ENCODE data around the gene CCHCR1.

CCHCR1 gene

DNA sequence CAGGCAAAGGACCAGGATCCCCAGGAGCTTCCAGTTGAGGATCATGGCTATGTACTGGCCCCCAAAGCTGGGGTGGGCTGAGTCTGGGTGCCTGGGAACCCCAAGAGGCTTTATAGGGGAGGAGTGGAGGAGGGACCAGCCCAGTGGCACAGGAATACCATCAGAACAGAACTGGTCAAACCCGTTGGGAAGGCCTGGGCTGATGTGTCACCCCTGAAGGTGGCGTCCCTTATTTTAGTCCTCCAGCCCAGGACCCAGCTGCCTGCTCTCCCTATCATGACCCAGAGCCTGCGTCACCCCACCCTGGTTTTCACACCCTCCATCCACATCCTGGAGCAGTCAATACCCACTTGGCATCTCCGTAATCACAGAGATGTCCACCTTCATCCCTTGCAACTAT lies 18.6 kb downstream of the CCHCR1 start, which contains the start of gene PSORS1C2:
TSS of gene PSORS1C2 (minus strand) at position 85 of the 400 bp plus-strand sequence. CDS start at position 45, 40 bp downstream.
- DNase-seq = no peak
- no peak within 1 kb of the TSS for H3K4ac ChIP-seq (ENCODE audit: low read depth, low read length)
- no peak within 1 kb of the TSS for H2BK5ac ChIP-seq (ENCODE audit: low read depth, low read length, poor library complexity)
- no peak within 1 kb of the TSS for H3K27ac ChIP-seq (ENCODE audit: low read depth, low read length)
- peaks cover 4 to 7% of the 10 kb centered on the region in 2 experiments for H3K4me1 ChIP-seq (ENCODE audit: control insufficient read depth in 1 of 2, insufficient read depth in 2 of 2, low read length in 2 of 2)
- no peaks in the 10 kb centered on the region for H3K27me3 ChIP-seq (ENCODE audit: insufficient read depth, low read length)
- H2AFZ ChIP-seq (ENCODE audit: insufficient read depth, low read length, poor library complexity) = peak within 1 kb of the TSS; percentile 45
- H3K36me3 ChIP-seq (ENCODE audit: control insufficient read depth in 1 of 2, insufficient read depth in 2 of 2, low read length in 2 of 2) = peaks cover 7 to 8% of the 10 kb centered on the region in 2 experiments
- H3K9me3 ChIP-seq (ENCODE audit: insufficient read depth, low read depth, low read length) = no peaks in the 10 kb centered on the region
- H2AK5ac ChIP-seq (ENCODE audit: low read length) = no peak within 1 kb of the TSS
- H3K18ac ChIP-seq (ENCODE audit: low read length) = no peak within 1 kb of the TSS
- no peak within 1 kb of the TSS for H3K4me3 ChIP-seq (ENCODE audit: low read depth, low read length)
- H3K14ac ChIP-seq (ENCODE audit: low read length) = no peak within 1 kb of the TSS
- no peak within 1 kb of the TSS for H2BK120ac ChIP-seq (ENCODE audit: insufficient read depth, low read length, poor library complexity)
- H3K4me2 ChIP-seq (ENCODE audit: low read length) = no peak within 1 kb of the TSS
- H3K9ac ChIP-seq (ENCODE audit: low read length) = no peak within 1 kb of the TSS
- WGBS (ENCODE audit: extremely low coverage, insufficient coverage, insufficient read length) = no CpG with 5 or more reads among the region's 4 CpGs
- H4K91ac ChIP-seq (ENCODE audit: low read depth, low read length) = no peak within 1 kb of the TSS
- no peak within 1 kb of the TSS for H2BK12ac ChIP-seq (ENCODE audit: low read length)
- H3K79me1 ChIP-seq (ENCODE audit: low read length) = no peaks in the 10 kb centered on the region
- H4K12ac ChIP-seq (ENCODE audit: low read depth, low read length) = no peak within 1 kb of the TSS
- H3K23ac ChIP-seq (ENCODE audit: low read length) = no peak within 1 kb of the TSS
- H3K79me2 ChIP-seq (ENCODE audit: control insufficient read depth, insufficient read depth, low read length, poor library complexity) = no peaks in the 10 kb centered on the region
- no peak within 1 kb of the TSS for H4K8ac ChIP-seq (ENCODE audit: low read depth, low read length)

DNA sequence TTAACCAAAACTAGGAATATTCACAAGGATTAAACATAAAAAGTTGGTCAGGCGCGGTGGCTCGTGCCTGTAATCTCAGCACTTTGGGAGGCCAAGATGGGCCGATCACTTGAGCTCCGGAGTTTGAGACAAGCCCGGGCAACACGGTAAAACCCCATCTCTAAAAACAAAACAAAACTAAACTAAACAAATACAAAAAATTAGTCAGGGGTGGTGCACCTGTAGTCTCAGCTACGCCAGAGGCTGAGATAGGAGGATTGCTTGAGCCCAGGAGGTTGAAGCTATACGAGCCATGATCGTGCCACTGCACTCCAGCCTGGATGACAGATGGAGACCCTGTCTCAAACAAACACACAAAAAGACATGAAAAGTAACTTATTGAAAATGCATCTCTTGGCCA lies 21.9 kb downstream of the CCHCR1 start:
- Histone ChIP-seq H3K4me3 (ENCODE audit: low read depth, low read length) (no peak overlapping the region), H2BK12ac (ENCODE audit: low read length) (no peak overlapping the region), H3K9ac (ENCODE audit: low read length) (no peak overlapping the region), H2BK120ac (ENCODE audit: insufficient read depth, low read length, poor library complexity) (no peak overlapping the region), H4K12ac (ENCODE audit: low read depth, low read length) (no peak overlapping the region), H3K36me3 (ENCODE audit: control insufficient read depth in 1 of 2, insufficient read depth in 2 of 2, low read length in 2 of 2) (no peaks in the 10 kb centered on the region), H3K4ac (ENCODE audit: low read depth, low read length) (no peak overlapping the region), H3K27ac (ENCODE audit: low read depth, low read length) (no peak overlapping the region), H2BK5ac (ENCODE audit: low read depth, low read length, poor library complexity) (no peak overlapping the region), H3K9me3 (ENCODE audit: insufficient read depth, low read depth, low read length) (no peaks in the 10 kb centered on the region), H3K4me2 (ENCODE audit: low read length) (no peak overlapping the region), H3K14ac (ENCODE audit: low read length) (no peak overlapping the region), H4K91ac (ENCODE audit: low read depth, low read length) (no peak overlapping the region), H2AK5ac (ENCODE audit: low read length) (no peak overlapping the region), H3K79me1 (ENCODE audit: low read length) (no peaks in the 10 kb centered on the region), H2AFZ (ENCODE audit: insufficient read depth, low read length, poor library complexity) (no peak overlapping the region), H3K23ac (ENCODE audit: low read length) (no peak overlapping the region), H3K18ac (ENCODE audit: low read length) (no peak overlapping the region), H3K27me3 (ENCODE audit: insufficient read depth, low read length) (no peaks in the 10 kb centered on the region), H3K79me2 (ENCODE audit: control insufficient read depth, insufficient read depth, low read length, poor library complexity) (no peaks in the 10 kb centered on the region), H3K4me1 (ENCODE audit: control insufficient read depth in 1 of 2, insufficient read depth in 2 of 2, low read length in 2 of 2) (peaks cover 4 to 7% of the 10 kb centered on the region in 2 experiments), H4K8ac (ENCODE audit: low read depth, low read length) (no peak overlapping the region)
- DNase-seq = no peak
- no CpG with 5 or more reads among the region's 10 CpGs for WGBS (ENCODE audit: extremely low coverage, insufficient coverage, insufficient read length)

DNA sequence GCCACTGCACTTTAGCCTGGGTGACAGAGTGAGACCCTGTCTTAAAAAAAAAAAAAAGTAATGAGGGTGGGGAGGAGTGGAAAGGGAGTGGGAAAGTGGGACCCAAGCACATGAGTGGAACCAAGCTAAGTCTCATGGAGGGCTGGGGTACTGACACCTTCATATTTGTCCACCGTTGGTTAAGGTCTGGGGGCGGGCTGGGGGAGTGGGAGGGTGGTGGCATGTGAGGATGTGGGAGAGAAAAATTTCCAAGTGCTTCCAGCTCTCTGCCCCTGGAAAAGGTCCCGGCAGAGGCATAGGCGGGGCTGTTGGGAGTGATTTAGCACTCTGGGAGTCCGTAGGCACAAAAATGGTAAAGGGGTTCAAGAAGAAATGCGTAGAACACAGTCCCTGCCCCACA lies 24.8 kb downstream of the CCHCR1 start:
- Histone ChIP-seq H3K27me3 (ENCODE audit: insufficient read depth, low read length) (no peaks in the 10 kb centered on the region), H3K79me2 (ENCODE audit: control insufficient read depth, insufficient read depth, low read length, poor library complexity) (no peaks in the 10 kb centered on the region), H3K14ac (ENCODE audit: low read length) (no peak overlapping the region), H3K79me1 (ENCODE audit: low read length) (no peaks in the 10 kb centered on the region), H3K4me1 (ENCODE audit: control insufficient read depth in 1 of 2, insufficient read depth in 2 of 2, low read length in 2 of 2) (no peaks in the 10 kb centered on the region), H2BK5ac (ENCODE audit: low read depth, low read length, poor library complexity) (no peak overlapping the region), H2BK120ac (ENCODE audit: insufficient read depth, low read length, poor library complexity) (no peak overlapping the region), H2AFZ (ENCODE audit: insufficient read depth, low read length, poor library complexity) (no peak overlapping the region), H3K23ac (ENCODE audit: low read length) (no peak overlapping the region), H3K4me2 (ENCODE audit: low read length) (no peak overlapping the region), H4K12ac (ENCODE audit: low read depth, low read length) (no peak overlapping the region), H3K4me3 (ENCODE audit: low read depth, low read length) (no peak overlapping the region), H3K36me3 (ENCODE audit: control insufficient read depth in 1 of 2, insufficient read depth in 2 of 2, low read length in 2 of 2) (no peaks in the 10 kb centered on the region), H4K91ac (ENCODE audit: low read depth, low read length) (no peak overlapping the region), H4K8ac (ENCODE audit: low read depth, low read length) (no peak overlapping the region), H3K4ac (ENCODE audit: low read depth, low read length) (no peak overlapping the region), H3K9ac (ENCODE audit: low read length) (no peak overlapping the region), H2BK12ac (ENCODE audit: low read length) (no peak overlapping the region), H3K18ac (ENCODE audit: low read length) (no peak overlapping the region), H3K9me3 (ENCODE audit: insufficient read depth, low read depth, low read length) (no peaks in the 10 kb centered on the region), H2AK5ac (ENCODE audit: low read length) (no peak overlapping the region), H3K27ac (ENCODE audit: low read depth, low read length) (no peak overlapping the region)
- no CpG with 5 or more reads among the region's 6 CpGs for WGBS (ENCODE audit: extremely low coverage, insufficient coverage, insufficient read length)
- DNase-seq = no peak

DNA sequence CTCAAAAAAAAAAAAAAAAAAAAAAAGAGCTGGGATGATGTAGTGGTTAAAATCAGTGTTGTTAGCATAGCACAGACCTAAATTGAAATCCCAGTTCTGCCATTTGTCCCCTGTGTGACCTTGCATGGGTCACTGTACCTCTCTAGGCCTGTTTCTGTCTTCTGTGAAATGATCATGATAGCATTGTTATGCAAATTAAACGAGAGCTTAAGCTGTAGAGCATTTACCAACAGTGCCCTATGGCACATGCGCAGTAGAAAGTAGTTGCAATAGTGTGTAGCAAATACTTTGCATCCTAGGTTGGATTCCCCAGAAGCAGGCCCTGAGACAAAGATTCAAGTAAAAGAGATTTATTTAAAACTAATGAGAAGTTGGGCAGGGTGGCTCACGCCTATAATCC lies 26.0 kb downstream of the CCHCR1 start:
- H3K14ac ChIP-seq (ENCODE audit: low read length) = no peak overlapping the region
- WGBS (ENCODE audit: extremely low coverage, insufficient coverage, insufficient read length) = no CpG with 5 or more reads among the region's 3 CpGs

More for the DNA sequence above, 26.0 kb downstream of the CCHCR1 start:
- DNase-seq = no peak
- Histone ChIP-seq H3K4me2 (ENCODE audit: low read length) (no peak overlapping the region), H2BK12ac (ENCODE audit: low read length) (no peak overlapping the region), H3K4me1 (ENCODE audit: control insufficient read depth in 1 of 2, insufficient read depth in 2 of 2, low read length in 2 of 2) (no peaks in the 10 kb centered on the region), H3K79me2 (ENCODE audit: control insufficient read depth, insufficient read depth, low read length, poor library complexity) (no peaks in the 10 kb centered on the region), H4K91ac (ENCODE audit: low read depth, low read length) (no peak overlapping the region), H3K36me3 (ENCODE audit: control insufficient read depth in 1 of 2, insufficient read depth in 2 of 2, low read length in 2 of 2) (no peaks in the 10 kb centered on the region), H2BK120ac (ENCODE audit: insufficient read depth, low read length, poor library complexity) (no peak overlapping the region), H4K12ac (ENCODE audit: low read depth, low read length) (no peak overlapping the region), H3K9ac (ENCODE audit: low read length) (no peak overlapping the region), H3K79me1 (ENCODE audit: low read length) (no peaks in the 10 kb centered on the region), H3K18ac (ENCODE audit: low read length) (no peak overlapping the region), H3K9me3 (ENCODE audit: insufficient read depth, low read depth, low read length) (no peaks in the 10 kb centered on the region), H4K8ac (ENCODE audit: low read depth, low read length) (no peak overlapping the region), H3K27me3 (ENCODE audit: insufficient read depth, low read length) (no peaks in the 10 kb centered on the region), H2AFZ (ENCODE audit: insufficient read depth, low read length, poor library complexity) (no peak overlapping the region), H2BK5ac (ENCODE audit: low read depth, low read length, poor library complexity) (no peak overlapping the region), H2AK5ac (ENCODE audit: low read length) (no peak overlapping the region), H3K27ac (ENCODE audit: low read depth, low read length) (no peak overlapping the region), H3K4ac (ENCODE audit: low read depth, low read length) (no peak overlapping the region), H3K4me3 (ENCODE audit: low read depth, low read length) (no peak overlapping the region), H3K23ac (ENCODE audit: low read length) (no peak overlapping the region)
